ENCODE measurements around the gene PNMA6E.

Gene PNMA6E

DNA sequence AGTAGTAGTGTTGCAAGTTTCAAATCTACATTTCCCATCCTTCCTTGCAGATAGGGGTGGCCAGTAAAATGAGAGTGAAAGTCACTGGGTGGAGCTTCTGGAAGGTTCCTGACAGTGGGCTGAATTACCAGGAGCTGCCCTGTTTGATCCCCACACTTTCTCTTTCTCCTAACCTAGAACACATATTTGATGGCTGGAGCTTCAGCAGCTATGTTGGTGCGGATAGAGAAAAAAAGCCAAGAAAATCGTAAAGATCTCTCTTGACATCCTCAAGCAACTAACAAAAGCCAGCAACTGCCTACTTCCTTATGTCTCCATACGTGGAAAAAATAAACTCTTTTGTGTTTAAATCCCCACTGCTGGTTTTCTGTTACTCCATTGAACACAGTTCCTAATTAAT, 35.0 kb downstream of the PNMA6E start:
- Histone ChIP-seq H3K9me2 (replicated peaks; ENCODE audit: insufficient read depth, low read length) (no peaks in the 10 kb centered on the region), H3K36me3 (replicated peaks; ENCODE audit: insufficient read depth, low read length) (no peaks in the 10 kb centered on the region), H3K9me3 (replicated peaks; ENCODE audit: insufficient read depth, low read length) (no peaks in the 10 kb centered on the region), H3F3A (ENCODE audit: insufficient read depth, low read length) (no peaks in the 10 kb centered on the region), H3K27ac (ENCODE audit: low read length) (no peak overlapping the region), H2AFZ (ENCODE audit: low read length) (no peak overlapping the region), H3K9ac (ENCODE audit: low read length) (no peak overlapping the region), H4K20me1 (ENCODE audit: insufficient read depth, low read length) (no peaks in the 10 kb centered on the region), H3K4me1 (ENCODE audit: low read length) (0 out of 2 replicates have a peak, but pooled peaks cover 4% of the 10 kb centered on the region), H3K79me2 (ENCODE audit: low read length) (no peaks in the 10 kb centered on the region), H3K4me2 (ENCODE audit: low read depth, low read length) (no peak overlapping the region), H3K4me3 (ENCODE audit: low read length) (no peak overlapping the region), H3K27me3 (replicated peaks; ENCODE audit: insufficient read depth, low read length) (no peaks in the 10 kb centered on the region)
- no peak for DNase-seq
- TF ChIP-seq EZH2 (optimal IDR thresholded peaks at IDR 0.05; ENCODE audit: low read depth, low read length) (no peak), EZH2phosphoT487 (IDR thresholded peaks at IDR 0.05; ENCODE audit: low read length) (no peak), CTCF (IDR thresholded peaks at IDR 0.05; ENCODE audit: low read length) (no peak)

DNA sequence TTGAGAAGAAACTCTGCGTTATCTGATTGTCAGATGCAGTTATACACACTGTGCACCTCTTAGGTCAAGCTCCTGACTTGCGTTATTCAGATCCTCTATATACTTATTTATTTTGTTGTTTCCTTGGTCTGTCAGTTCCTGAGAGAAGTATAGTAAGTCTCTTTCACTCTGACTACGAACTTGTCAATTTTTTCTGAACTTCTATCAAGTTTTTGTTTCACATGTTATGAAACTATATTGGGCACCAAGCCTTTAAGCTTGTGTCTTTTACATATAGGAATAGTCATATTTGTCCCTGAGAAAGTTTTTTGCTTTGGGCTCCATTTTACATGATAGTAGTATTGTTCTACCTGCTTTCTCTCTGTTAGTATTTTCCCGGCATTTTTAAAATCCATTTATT, 35.5 kb downstream of the PNMA6E start:
- H3K36me3 ChIP-seq (replicated peaks; ENCODE audit: insufficient read depth, low read length), result no peaks in the 10 kb centered on the region
- H3K27ac ChIP-seq (ENCODE audit: low read length), result no peak overlapping the region
- H3K4me1 ChIP-seq (ENCODE audit: low read length), result 0 out of 2 replicates have a peak, but pooled peaks cover 4% of the 10 kb centered on the region
- H3K9me2 ChIP-seq (replicated peaks; ENCODE audit: insufficient read depth, low read length), result no peaks in the 10 kb centered on the region
- H2AFZ ChIP-seq (ENCODE audit: low read length), result no peak overlapping the region
- no peak for DNase-seq
- no peaks in the 10 kb centered on the region for H4K20me1 ChIP-seq (ENCODE audit: insufficient read depth, low read length)
- TF ChIP-seq EZH2phosphoT487 (IDR thresholded peaks at IDR 0.05; ENCODE audit: low read length) (no peak), EZH2 (optimal IDR thresholded peaks at IDR 0.05; ENCODE audit: low read depth, low read length) (no peak), CTCF (IDR thresholded peaks at IDR 0.05; ENCODE audit: low read length) (no peak)
- no peaks in the 10 kb centered on the region for H3K79me2 ChIP-seq (ENCODE audit: low read length)
- no peak overlapping the region for H3K4me2 ChIP-seq (ENCODE audit: low read depth, low read length)
- H3K9me3 ChIP-seq (replicated peaks; ENCODE audit: insufficient read depth, low read length), result no peaks in the 10 kb centered on the region
- no peaks in the 10 kb centered on the region for H3F3A ChIP-seq (ENCODE audit: insufficient read depth, low read length)
- no peak overlapping the region for H3K9ac ChIP-seq (ENCODE audit: low read length)
- no peaks in the 10 kb centered on the region for H3K27me3 ChIP-seq (replicated peaks; ENCODE audit: insufficient read depth, low read length)
- H3K4me3 ChIP-seq (ENCODE audit: low read length), result no peak overlapping the region

- Histone ChIP-seq H3K36me3 (replicated peaks; ENCODE audit: insufficient read depth, low read length) (no peaks in the 10 kb centered on the region), H3K9me2 (replicated peaks; ENCODE audit: insufficient read depth, low read length) (no peaks in the 10 kb centered on the region), H3K9me3 (replicated peaks; ENCODE audit: insufficient read depth, low read length) (no peaks in the 10 kb centered on the region), H3F3A (ENCODE audit: insufficient read depth, low read length) (no peaks in the 10 kb centered on the region), H4K20me1 (ENCODE audit: insufficient read depth, low read length) (no peaks in the 10 kb centered on the region), H3K9ac (ENCODE audit: low read length) (no peak overlapping the region), H3K79me2 (ENCODE audit: low read length) (no peaks in the 10 kb centered on the region), H3K27ac (ENCODE audit: low read length) (no peak overlapping the region), H3K27me3 (replicated peaks; ENCODE audit: insufficient read depth, low read length) (no peaks in the 10 kb centered on the region), H3K4me3 (ENCODE audit: low read length) (no peak overlapping the region), H3K4me2 (ENCODE audit: low read depth, low read length) (no peak overlapping the region), H2AFZ (ENCODE audit: low read length) (no peak overlapping the region), H3K4me1 (ENCODE audit: low read length) (0 out of 2 replicates have a peak, but pooled peaks cover 4% of the 10 kb centered on the region)
- TF ChIP-seq EZH2phosphoT487 (IDR thresholded peaks at IDR 0.05; ENCODE audit: low read length) (no peak), CTCF (IDR thresholded peaks at IDR 0.05; ENCODE audit: low read length) (no peak), EZH2 (optimal IDR thresholded peaks at IDR 0.05; ENCODE audit: low read depth, low read length) (no peak)
- no peak for DNase-seq
These were observed 39.3 kb downstream of the PNMA6E start for GRCh38 chrX:153361781-153362397.

Measured in MM.1S (cell line).